Duodenal mucosa (tissue), 2 donors: ENCODE data around the gene FIBCD1.

Experiments used
- H3K27ac ChIP-seq: one replicate; pipeline ENCODE4 v1.7.0; 2013; ENCODE audit warnings: low read depth, low read length
- H3K27me3 ChIP-seq, 2 donors: one replicate each; pipeline ENCODE4 v1.7.0; 2013; ENCODE audit warnings: low read length in 2 of 2, control low read depth in 1 of 2; ENCODE audit not compliant: insufficient read depth in 2 of 2, control insufficient read depth in 1 of 2
- H3K36me3 ChIP-seq, 2 donors: one replicate each; pipeline ENCODE4 v1.7.0; 2013; ENCODE audit warnings: low read length in 2 of 2, control low read depth in 1 of 2; ENCODE audit not compliant: insufficient read depth in 2 of 2, control insufficient read depth in 1 of 2
- H3K4me1 ChIP-seq, 2 donors: one replicate each; pipeline ENCODE4 v1.7.0; 2013; ENCODE audit warnings: low read length in 2 of 2, control low read depth in 1 of 2; ENCODE audit not compliant: insufficient read depth in 2 of 2, control insufficient read depth in 1 of 2
- H3K4me3 ChIP-seq, 2 donors: one replicate each; pipeline ENCODE4 v1.7.0; 2013; ENCODE audit warnings: low read length in 2 of 2, low read depth in 1 of 2
- H3K9ac ChIP-seq, 2 donors: one replicate each; pipeline ENCODE4 v1.7.0; 2013; ENCODE audit warnings: low read length in 2 of 2, low read depth in 1 of 2
- H3K9me3 ChIP-seq, 2 donors: one replicate each; pipeline ENCODE4 v1.7.0; 2013; ENCODE audit warnings: low read length in 2 of 2, control low read depth in 1 of 2; ENCODE audit not compliant: control insufficient read depth in 1 of 2

The FIBCD1 gene

DNA sequence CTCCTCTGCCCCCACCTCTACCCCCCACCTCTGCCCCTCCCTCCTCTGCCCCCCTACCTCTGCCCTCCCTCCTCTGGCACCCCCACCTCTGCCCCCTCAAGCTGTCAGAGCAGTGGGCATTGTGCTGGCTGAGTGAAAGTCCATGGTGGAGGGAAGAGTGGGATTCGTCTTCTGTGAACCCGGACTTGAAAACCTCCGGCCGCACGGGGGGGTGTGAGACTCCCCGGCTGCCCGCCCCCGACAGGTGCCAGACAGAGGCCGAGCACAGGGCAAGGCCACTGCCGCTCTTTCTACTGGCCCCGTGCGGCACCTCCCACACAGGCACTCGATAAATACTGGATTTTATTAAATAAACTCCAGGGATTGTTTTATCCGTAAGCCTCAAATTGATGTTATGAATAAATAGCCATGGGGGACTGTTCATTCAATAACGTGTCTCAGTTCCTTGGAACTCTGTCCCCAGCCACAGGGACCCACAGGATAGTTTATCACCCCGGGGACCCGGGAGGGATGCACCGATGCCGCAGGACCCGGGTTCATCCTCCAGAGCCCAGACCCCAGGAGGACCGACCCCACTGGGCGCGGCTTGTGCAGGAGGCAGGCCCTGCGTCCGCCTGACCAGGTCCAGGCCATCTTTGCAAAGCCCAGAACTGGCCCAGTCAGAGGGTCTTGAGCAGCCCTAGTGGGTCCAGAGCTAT is 39.8 kb downstream of the FIBCD1 start:
- Histone ChIP-seq H3K4me3 (no peak overlapping the region), H3K27ac (no peak overlapping the region), H3K9me3 (no peaks in the 10 kb centered on the region), H3K4me1 (peaks cover 4 to 27% of the 10 kb centered on the region in 2 donors), H3K9ac (no peak overlapping the region), H3K27me3 (peaks cover 4 to 21% of the 10 kb centered on the region in 2 donors), H3K36me3 (no peaks in the 10 kb centered on the region)

DNA sequence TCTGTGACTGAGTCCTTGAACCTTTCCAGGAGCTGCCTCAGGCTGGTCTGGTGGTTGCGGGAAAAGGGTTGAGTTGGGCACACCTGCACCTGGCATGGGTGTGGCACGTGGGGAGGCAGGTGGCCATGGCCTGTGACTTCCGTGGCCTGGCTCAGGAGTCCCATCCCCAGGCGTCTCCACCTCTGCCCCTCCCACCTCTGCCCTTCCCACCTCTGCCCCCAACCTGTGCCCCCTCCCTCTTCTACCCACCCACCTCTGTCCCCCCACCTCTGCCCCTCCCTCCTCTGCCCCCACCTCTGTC is 40.5 kb downstream of the FIBCD1 start:
- Histone ChIP-seq H3K27me3 (peaks cover 4 to 21% of the 10 kb centered on the region in 2 donors), H3K4me1 (peaks cover 7 to 33% of the 10 kb centered on the region in 2 donors), H3K27ac (no peak overlapping the region), H3K9ac (no peak overlapping the region), H3K9me3 (no peaks in the 10 kb centered on the region), H3K36me3 (peaks cover 0 to 3% of the 10 kb centered on the region in 2 donors), H3K4me3 (no peak overlapping the region)

DNA sequence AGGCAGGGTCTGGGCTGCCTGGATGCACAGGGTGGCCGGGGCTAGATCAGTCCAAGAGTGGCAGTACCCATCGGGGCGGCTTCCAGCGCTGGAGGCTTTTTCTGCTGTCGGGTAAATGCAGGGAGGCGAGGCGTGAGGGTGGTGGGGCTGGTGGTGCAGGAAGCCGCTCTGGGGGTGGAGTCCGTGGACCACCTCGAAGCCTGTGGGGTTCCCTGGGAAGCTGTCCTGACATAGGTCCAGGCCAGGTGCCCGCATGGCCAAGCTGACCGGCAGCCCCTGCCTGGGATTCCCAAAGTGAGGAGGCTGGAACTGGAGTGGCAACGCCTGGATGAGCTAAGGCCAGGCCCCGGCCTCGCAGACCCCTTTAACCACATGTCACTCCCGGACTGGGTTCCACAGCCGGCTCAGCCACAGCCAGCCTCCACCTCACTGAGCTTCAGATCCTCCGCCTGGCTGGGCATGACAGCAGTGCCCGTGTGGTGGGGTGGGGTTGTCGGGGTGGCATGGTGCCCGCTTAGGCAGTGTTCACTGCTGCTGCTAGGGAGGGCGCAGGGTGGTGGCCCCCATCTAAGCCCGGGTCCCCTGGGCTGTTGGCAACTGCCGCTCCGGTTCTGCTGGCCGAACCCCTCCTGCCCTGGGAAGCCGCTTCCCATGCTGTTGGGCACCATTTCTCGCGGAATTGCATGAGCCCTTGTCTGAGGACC is 41.0 kb downstream of the FIBCD1 start:
- H3K36me3 ChIP-seq: peaks cover 0 to 7% of the 10 kb centered on the region in 2 donors
- H3K4me3 ChIP-seq: no peak overlapping the region
- peaks cover 4 to 21% of the 10 kb centered on the region in 2 donors for H3K27me3 ChIP-seq
- peaks cover 7 to 33% of the 10 kb centered on the region in 2 donors for H3K4me1 ChIP-seq
- H3K27ac ChIP-seq: no peak overlapping the region
- H3K9ac ChIP-seq: no peak overlapping the region
- H3K9me3 ChIP-seq: no peaks in the 10 kb centered on the region

GRCh38 chr9:130897105-130897751 is 41.8 kb downstream of the FIBCD1 start:
- H3K4me3 ChIP-seq: no peak overlapping the region
- no peaks in the 10 kb centered on the region for H3K9me3 ChIP-seq
- H3K27ac ChIP-seq: no peak overlapping the region
- no peak overlapping the region for H3K9ac ChIP-seq
- peaks cover 0 to 13% of the 10 kb centered on the region in 2 donors for H3K36me3 ChIP-seq
- peaks cover 7 to 33% of the 10 kb centered on the region in 2 donors for H3K4me1 ChIP-seq
- H3K27me3 ChIP-seq: peaks cover 4 to 21% of the 10 kb centered on the region in 2 donors

GRCh38 chr9:130896233-130897014 is 42.6 kb downstream of the FIBCD1 start, which contains the start of gene QRFP:
Gene QRFP (minus strand): TSS chr9:130896812. CDS start chr9:130893838, 2,974 bp downstream.
- no peak within 1 kb of the TSS for H3K9ac ChIP-seq
- no peaks in the 10 kb centered on the region for H3K9me3 ChIP-seq
- peaks cover 4 to 21% of the 10 kb centered on the region in 2 donors for H3K27me3 ChIP-seq
- peaks cover 7 to 33% of the 10 kb centered on the region in 2 donors for H3K4me1 ChIP-seq
- H3K36me3 ChIP-seq: peaks cover 0 to 17% of the 10 kb centered on the region in 2 donors
- no peak within 1 kb of the TSS for H3K4me3 ChIP-seq
- H3K27ac ChIP-seq: no peak within 1 kb of the TSS

DNA sequence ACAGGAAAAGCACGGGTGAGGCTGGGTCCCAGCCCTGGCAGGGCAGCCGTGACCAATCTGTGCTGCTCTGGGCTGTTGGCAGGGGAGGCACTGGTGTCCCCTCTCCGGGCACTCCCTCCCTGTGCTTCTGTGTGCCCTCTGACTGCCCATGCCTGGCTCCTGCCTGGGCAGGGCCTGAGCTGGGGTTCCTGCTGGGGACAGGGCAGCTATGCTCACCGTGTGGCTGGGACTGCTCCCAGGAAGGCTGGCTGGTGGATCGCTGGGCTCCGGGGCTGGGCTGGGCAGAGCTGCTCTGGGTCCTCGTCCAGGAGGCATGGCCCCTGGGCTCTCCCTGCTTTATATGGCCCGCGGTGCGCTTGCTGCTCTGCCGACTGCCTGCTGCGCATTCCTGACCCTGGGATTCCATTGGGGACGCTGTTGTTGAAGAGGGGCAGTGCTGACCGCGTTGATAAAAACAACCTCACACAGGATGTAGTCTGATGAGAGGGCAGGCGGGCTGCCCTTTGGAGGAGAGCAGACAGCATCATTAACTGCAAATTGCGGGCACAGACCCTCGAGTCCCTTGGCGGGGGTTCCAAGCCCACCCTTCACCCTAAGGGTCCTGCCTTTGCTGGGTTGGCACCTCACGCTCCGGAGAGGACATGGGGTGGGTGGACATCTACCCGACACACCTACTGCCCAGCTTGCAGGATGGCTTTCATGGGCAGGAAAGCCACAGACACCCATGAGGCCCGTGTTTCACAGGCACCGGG is 43.4 kb downstream of the FIBCD1 start:
- Histone ChIP-seq H3K4me1 (peaks cover 7 to 33% of the 10 kb centered on the region in 2 donors), H3K9ac (no peak overlapping the region), H3K36me3 (peaks cover 0 to 23% of the 10 kb centered on the region in 2 donors), H3K9me3 (no peaks in the 10 kb centered on the region), H3K27ac (no peak overlapping the region), H3K4me3 (no peak overlapping the region), H3K27me3 (peaks cover 4 to 21% of the 10 kb centered on the region in 2 donors)

DNA sequence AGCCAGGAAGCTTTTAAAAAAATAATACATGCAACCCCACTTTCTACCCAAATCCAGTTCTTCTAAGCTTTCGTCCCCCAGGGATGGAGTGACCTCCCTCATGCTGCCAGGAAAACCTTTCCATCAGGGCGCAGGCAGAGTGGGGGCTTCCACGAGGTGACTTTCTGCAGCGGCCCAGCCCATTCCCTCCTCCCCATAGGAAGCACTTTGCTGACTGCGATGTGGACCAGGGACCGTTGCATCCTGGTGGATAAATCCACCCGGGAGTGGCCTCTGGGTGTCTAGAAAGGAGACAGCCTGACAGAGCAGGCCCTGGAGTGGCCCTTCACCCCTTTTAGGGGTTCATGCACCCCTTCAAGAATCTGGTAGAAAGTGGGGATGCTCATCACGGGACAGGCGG is 44.0 kb downstream of the FIBCD1 start:
- peaks cover 7 to 33% of the 10 kb centered on the region in 2 donors for H3K4me1 ChIP-seq

GRCh38 chr9:130894546-130894945 is 44.5 kb downstream of the FIBCD1 start:
- Histone ChIP-seq H3K27ac (no peak overlapping the region), H3K36me3 (peaks cover 0 to 31% of the 10 kb centered on the region in 2 donors), H3K4me1 (peaks cover 7 to 33% of the 10 kb centered on the region in 2 donors), H3K27me3 (peaks cover 4 to 21% of the 10 kb centered on the region in 2 donors), H3K9ac (peak overlapping the region in 1 of 2 donors; percentile 18), H3K9me3 (no peaks in the 10 kb centered on the region), H3K4me3 (no peak overlapping the region)

More for the DNA sequence above, 44.0 kb downstream of the FIBCD1 start:
- H3K9ac ChIP-seq: no peak overlapping the region
- H3K9me3 ChIP-seq: no peaks in the 10 kb centered on the region
- H3K27me3 ChIP-seq: peaks cover 4 to 21% of the 10 kb centered on the region in 2 donors
- H3K36me3 ChIP-seq: peaks cover 0 to 28% of the 10 kb centered on the region in 2 donors
- H3K27ac ChIP-seq: no peak overlapping the region
- no peak overlapping the region for H3K4me3 ChIP-seq

DNA sequence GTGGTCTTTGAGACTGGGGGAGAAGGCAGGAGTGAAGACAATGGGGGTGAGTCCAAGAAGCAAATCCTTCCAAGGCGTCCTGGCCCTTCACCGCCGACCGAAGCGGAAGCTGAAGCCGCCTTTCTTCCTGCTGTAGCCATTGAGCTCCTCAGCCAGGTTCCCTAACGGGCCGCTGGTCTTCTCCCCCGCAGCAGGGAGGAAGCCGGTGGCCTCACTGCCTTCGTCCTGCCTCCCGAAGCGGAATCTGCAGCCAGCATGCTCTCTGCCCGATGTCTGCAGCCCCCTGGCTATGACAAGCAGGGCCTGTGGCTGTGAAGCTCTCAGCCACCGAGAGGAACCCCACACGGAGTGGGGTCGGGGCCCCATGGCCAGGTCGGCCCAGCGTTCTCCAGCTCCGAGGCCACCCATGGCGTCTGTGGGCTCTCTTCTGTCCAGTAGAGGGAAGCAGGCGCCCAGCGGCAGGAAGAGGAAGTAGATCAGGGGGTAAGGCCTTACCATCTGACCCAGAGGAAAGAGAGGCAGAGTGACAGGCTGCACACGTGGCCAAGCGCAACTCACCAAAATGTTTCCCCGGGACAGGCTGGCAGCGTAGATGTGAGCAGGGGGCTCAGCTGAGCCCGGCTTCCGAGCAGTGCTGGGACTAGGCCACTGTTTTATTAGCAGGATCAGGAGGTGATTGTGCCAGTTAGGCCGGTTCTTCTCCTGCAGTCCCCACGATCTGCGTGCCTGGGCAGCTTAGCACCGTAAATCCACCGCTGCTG is 45.5 kb downstream of the FIBCD1 start:
- H3K27ac ChIP-seq: no peak overlapping the region
- peaks cover 7 to 33% of the 10 kb centered on the region in 2 donors for H3K4me1 ChIP-seq
- H3K27me3 ChIP-seq: peaks cover 4 to 21% of the 10 kb centered on the region in 2 donors
- no peaks in the 10 kb centered on the region for H3K9me3 ChIP-seq
- no peak overlapping the region for H3K9ac ChIP-seq
- no peak overlapping the region for H3K4me3 ChIP-seq
- H3K36me3 ChIP-seq: peaks cover 4 to 37% of the 10 kb centered on the region in 2 donors
